Neural cell (in vitro differentiated cells): ENCODE measurements around the gene LATS2. TPM values are rescaled to one million over a fixed set of nuclear protein-coding genes. Genes with fewer than 3 reads are reported as not detected.

Source experiments
- H2AFZ ChIP-seq: fragments of 200-600, 300-800 bp; sonication (generic), shearing (Covaris generic); 2 replicates; pipeline ENCODE4 v1.6.0; 2014; ENCODE audit warnings: low read depth, mild to moderate bottlenecking, antibody characterized with exemption, low read length, moderate library complexity
- H3F3A ChIP-seq: fragments of 200-600 bp; shearing (Covaris generic); 2 replicates; pipeline ENCODE4 v1.6.1; 2016; ENCODE audit warnings: mild to moderate bottlenecking, moderate library complexity, mixed read lengths, antibody characterized with exemption, low read length; ENCODE audit not compliant: insufficient read depth, poor library complexity, severe bottlenecking
- H3K27ac ChIP-seq: fragments of 200-600, 300-800 bp; sonication (generic), shearing (Covaris generic); 2 replicates; pipeline ENCODE4 v1.5.1; 2014; ENCODE audit warnings: mild to moderate bottlenecking, low read length, moderate library complexity
- H3K27me3 ChIP-seq: fragments of 300-800, 200-600 bp; sonication (generic), shearing (Covaris generic); 2 replicates; pipeline ENCODE4 v1.6.0; 2014; ENCODE audit warnings: mild to moderate bottlenecking, low read depth, low read length, moderate library complexity; ENCODE audit not compliant: insufficient read depth
- H3K36me3 ChIP-seq: fragments of 300-800, 200-600 bp; sonication (generic), shearing (Covaris generic); 2 replicates; pipeline ENCODE4 v1.5.1; 2014; ENCODE audit warnings: mild to moderate bottlenecking, antibody characterized with exemption, low read length, moderate library complexity; ENCODE audit not compliant: insufficient read depth
- H3K4me2 ChIP-seq: fragments of 300-800, 200-600 bp; sonication (generic), shearing (Covaris generic); 2 replicates; pipeline ENCODE4 v1.6.0; 2014; ENCODE audit warnings: mild to moderate bottlenecking, low read length
- H3K4me3 ChIP-seq: fragments of 300-800, 200-600 bp; sonication (generic), shearing (Covaris generic); 2 replicates; pipeline ENCODE4 v1.5.1; 2014; ENCODE audit warnings: mild to moderate bottlenecking, low read length, moderate library complexity
- H3K79me2 ChIP-seq: fragments of 200-600 bp; shearing (Covaris generic); replicated peaks from 2 replicates; pipeline ENCODE4 v1.6.0; 2014; ENCODE audit warnings: mild to moderate bottlenecking, low read length, moderate library complexity; ENCODE audit not compliant: insufficient read depth
- H3K9ac ChIP-seq: fragments of 300-800, 200-600 bp; sonication (generic), shearing (Covaris generic); 2 replicates; pipeline ENCODE4 v1.6.1; 2016; ENCODE audit warnings: mild to moderate bottlenecking, low read length, mixed read lengths
- H3K9me2 ChIP-seq: fragments of 200-600 bp; shearing (Covaris generic); 2 replicates; pipeline ENCODE4 v1.6.1; 2016; ENCODE audit warnings: mild to moderate bottlenecking, low read length, mixed read lengths; ENCODE audit not compliant: insufficient read depth
- H3K9me3 ChIP-seq: fragments of 200-600, 300-800 bp; sonication (generic), shearing (Covaris generic); 2 replicates; pipeline ENCODE4 v1.6.1; 2016; ENCODE audit warnings: mild to moderate bottlenecking, mixed run types, low read length, moderate library complexity, mixed read lengths
- H4K20me1 ChIP-seq: fragments of 200-600 bp; shearing (Covaris generic); 2 replicates; pipeline ENCODE4 v1.6.1; 2016; ENCODE audit warnings: mild to moderate bottlenecking, mixed run types; ENCODE audit not compliant: insufficient read depth
- CTCF ChIP-seq: fragments of 450-650 bp; IDR thresholded peaks from 2 replicates; pipeline ENCODE4 v1.5.1; 2014; ENCODE audit warnings: antibody characterized with exemption, mild to moderate bottlenecking, moderate library complexity; ENCODE audit not compliant: poor library complexity, severe bottlenecking
- EP300 ChIP-seq: fragments of 450-650 bp; conservative IDR thresholded peaks from 2 replicates; pipeline ENCODE4 v1.6.1; 2014; ENCODE audit warnings: antibody characterized with exemption, mild to moderate bottlenecking, moderate library complexity; ENCODE audit not compliant: poor library complexity, severe bottlenecking
- EZH2 ChIP-seq: fragments of 200-600, 300-800 bp; shearing (Covaris generic), sonication (generic); IDR thresholded peaks from 2 replicates; pipeline ENCODE4 v1.6.1; 2014; ENCODE audit warnings: antibody characterized with exemption, low read length, borderline replicate concordance, mild to moderate bottlenecking; ENCODE audit not compliant: insufficient read depth, poor library complexity, severe bottlenecking
- MXI1 ChIP-seq: fragments of 450-650 bp; conservative IDR thresholded peaks from 2 replicates; pipeline ENCODE4 v1.6.1; 2014; ENCODE audit warnings: antibody characterized with exemption, mild to moderate bottlenecking; ENCODE audit not compliant: poor library complexity, severe bottlenecking
- POLR2AphosphoS5 ChIP-seq: IDR thresholded peaks from 2 replicates; pipeline ENCODE4 v1.6.1; 2012
- RAD21 ChIP-seq: fragments of 450-650 bp; conservative IDR thresholded peaks from 2 replicates; pipeline ENCODE4 v1.6.1; 2014; ENCODE audit warnings: antibody characterized with exemption, mild to moderate bottlenecking, moderate library complexity
- REST ChIP-seq: IDR thresholded peaks from 2 replicates; pipeline ENCODE4 v1.6.1; 2012; ENCODE audit warnings: borderline replicate concordance
- SMC3 ChIP-seq: fragments of 450-650 bp; conservative IDR thresholded peaks from 2 replicates; pipeline ENCODE4 v1.6.1; 2014; ENCODE audit warnings: antibody characterized with exemption, mild to moderate bottlenecking, moderate library complexity; ENCODE audit not compliant: poor library complexity
- TAF1 ChIP-seq: IDR thresholded peaks from 2 replicates; pipeline ENCODE4 v1.6.1; 2012; ENCODE audit warnings: low read depth
- polyA plus RNA-seq: library from polyadenylated mRNA; depleted of rRNA; stranded (reverse); fragments of >200 nt; gene quantifications from 2 replicates; pipeline ENCODE4 v1.2.3, GENCODE V29; 2014

LATS2 gene
- polyA plus RNA-seq, 1 donor from 2014 or later: 2.6 TPM

DNA sequence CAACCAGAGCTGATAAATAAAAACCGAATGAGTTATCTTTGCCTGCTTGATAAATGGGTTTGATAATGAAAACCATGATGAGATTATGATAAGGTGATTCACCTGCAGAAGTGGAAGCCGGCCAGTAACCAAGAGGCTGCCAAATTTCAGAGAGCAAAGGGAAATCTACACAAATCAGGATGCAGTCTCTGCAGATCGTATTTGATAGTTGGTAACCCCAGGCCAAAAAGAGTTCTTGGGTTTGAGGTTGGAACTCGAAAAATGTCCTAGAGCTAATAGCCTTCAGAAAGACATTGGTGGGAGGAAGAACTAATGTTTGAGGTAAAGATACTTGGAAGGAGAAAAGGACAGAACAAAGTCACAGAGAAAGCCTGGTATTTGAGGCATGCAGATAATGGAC is 9.6 kb upstream of the LATS2 start:
- Histone ChIP-seq H3K4me3 (no peak overlapping the region), H2AFZ (no peak overlapping the region), H4K20me1 (no peaks in the 10 kb centered on the region), H3K27me3 (peaks cover 8% of the 10 kb centered on the region), H3K9me3 (no peaks in the 10 kb centered on the region), H3K4me2 (no peak overlapping the region), H3K36me3 (no peaks in the 10 kb centered on the region), H3K9ac (no peak overlapping the region), H3K27ac (no peak overlapping the region), H3K79me2 (no peaks in the 10 kb centered on the region), H3F3A (no peaks in the 10 kb centered on the region), H3K9me2 (no peaks in the 10 kb centered on the region)
- TF ChIP-seq CTCF (no peak), POLR2AphosphoS5 (no peak), SMC3 (no peak), TAF1 (no peak), REST (no peak), EZH2 (no peak), EP300 (no peak), RAD21 (no peak), MXI1 (no peak)

- H3K9ac ChIP-seq: no peak overlapping the region
- H3K79me2 ChIP-seq: no peaks in the 10 kb centered on the region
- no peak overlapping the region for H3K4me3 ChIP-seq
- no peak overlapping the region for H3K4me2 ChIP-seq
- TF ChIP-seq RAD21 (no peak), SMC3 (no peak), EP300 (no peak), REST (no peak), CTCF (no peak), EZH2 (no peak), POLR2AphosphoS5 (no peak), TAF1 (no peak), MXI1 (no peak)
- no peaks in the 10 kb centered on the region for H3F3A ChIP-seq
- no peaks in the 10 kb centered on the region for H3K27me3 ChIP-seq
- no peak overlapping the region for H2AFZ ChIP-seq
- H3K36me3 ChIP-seq: no peaks in the 10 kb centered on the region
- no peaks in the 10 kb centered on the region for H4K20me1 ChIP-seq
- H3K27ac ChIP-seq: no peak overlapping the region
- no peaks in the 10 kb centered on the region for H3K9me3 ChIP-seq
- no peaks in the 10 kb centered on the region for H3K9me2 ChIP-seq
Measured at GRCh38 chr13:21069561-21070004, 8.2 kb upstream of the LATS2 start.
